Cardiac muscle cell (in vitro differentiated cells and primary cell): Measurements from ENCODE around the gene CHN2. TPM values are rescaled to one million over a fixed set of nuclear protein-coding genes. Genes with fewer than 3 reads are reported as not detected.

Experiments
- DNase-seq, 2 donors: peaks; one replicate each; pipeline versions ENCODE4 v3.0.0 to v3.0.0-alpha.2; 2010 to 2017; ENCODE audit warnings: low read depth in 1 of 2, low spot score in 1 of 2
- H3K27ac ChIP-seq: fragments of 200-600 bp; sonication (generic); 2 replicates; pipeline ENCODE4 v1.5.1; 2016
- H3K27me3 ChIP-seq: fragments of 200-600 bp; sonication (generic); 2 replicates; pipeline ENCODE4 v1.6.0; 2016; ENCODE audit warnings: control low read depth
- H3K36me3 ChIP-seq: fragments of 200-600 bp; sonication (generic); 2 replicates; pipeline ENCODE4 v1.5.1; 2016; ENCODE audit warnings: control low read depth
- H3K4me1 ChIP-seq: fragments of 200-600 bp; sonication (generic); 2 replicates; pipeline ENCODE4 v1.8.1; 2017; ENCODE audit warnings: low read depth, mild to moderate bottlenecking, mixed run types
- H3K4me3 ChIP-seq: fragments of 200-600 bp; sonication (generic); 2 replicates; pipeline ENCODE4 v1.5.1; 2016; ENCODE audit warnings: mild to moderate bottlenecking
- H3K9me3 ChIP-seq: fragments of 200-600 bp; sonication (generic); 2 replicates; pipeline ENCODE4 v1.5.1; 2017; ENCODE audit warnings: low read depth, mild to moderate bottlenecking, control low read depth
- polyA plus RNA-seq: library from polyadenylated mRNA; unstranded; fragments of >200 nt; fragmentation: Nextera tagmentation; extraction: Ambion mirVana; gene quantifications from 2 replicates; pipeline ENCODE4 v1.2.1, GENCODE V29; 2016
- total RNA-seq: library from RNA; depleted of rRNA; stranded (reverse); fragments of >200 nt; gene quantifications from 2 replicates; pipeline ENCODE4 v1.2.3, GENCODE V29; 2016
- TF ChIP-seq, protein P1 (sequence below): IDR thresholded peaks from 2 replicates; pipeline ENCODE4 v1.5.1; 2012; ENCODE audit warnings: low read depth, mild to moderate bottlenecking, low read length

CHN2 gene
- total and polyA plus RNA-seq, 2 experiments from 2014 or later: 16.0 to 30.5 TPM

DNA sequence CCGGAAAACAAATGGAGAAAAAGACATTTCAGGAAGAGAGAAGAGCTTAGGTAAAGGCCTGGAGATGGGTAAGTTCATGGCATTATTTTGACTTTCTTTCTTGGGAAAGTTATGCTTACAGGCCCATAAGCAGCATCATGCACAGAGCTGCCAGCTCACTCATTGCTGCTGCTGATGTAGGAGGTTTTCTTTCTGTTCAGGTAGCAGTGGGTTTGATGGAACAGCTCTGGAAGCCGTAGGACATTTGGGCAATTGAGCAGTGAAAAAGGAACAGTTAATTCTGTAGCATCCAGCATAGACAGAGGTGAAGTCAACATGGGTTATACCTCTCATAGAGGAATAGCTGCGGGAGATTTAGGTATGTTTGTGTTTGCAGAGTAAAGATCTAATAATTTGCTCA is 3.3 kb downstream of the CHN2 start:
- no peaks in the 10 kb centered on the region for H3K36me3 ChIP-seq
- H3K9me3 ChIP-seq: no peaks in the 10 kb centered on the region
- no peak overlapping the region for H3K27ac ChIP-seq
- H3K4me1 ChIP-seq: no peaks in the 10 kb centered on the region
- peaks cover 52% of the 10 kb centered on the region for H3K27me3 ChIP-seq
- TF ChIP-seq, protein P1, sequence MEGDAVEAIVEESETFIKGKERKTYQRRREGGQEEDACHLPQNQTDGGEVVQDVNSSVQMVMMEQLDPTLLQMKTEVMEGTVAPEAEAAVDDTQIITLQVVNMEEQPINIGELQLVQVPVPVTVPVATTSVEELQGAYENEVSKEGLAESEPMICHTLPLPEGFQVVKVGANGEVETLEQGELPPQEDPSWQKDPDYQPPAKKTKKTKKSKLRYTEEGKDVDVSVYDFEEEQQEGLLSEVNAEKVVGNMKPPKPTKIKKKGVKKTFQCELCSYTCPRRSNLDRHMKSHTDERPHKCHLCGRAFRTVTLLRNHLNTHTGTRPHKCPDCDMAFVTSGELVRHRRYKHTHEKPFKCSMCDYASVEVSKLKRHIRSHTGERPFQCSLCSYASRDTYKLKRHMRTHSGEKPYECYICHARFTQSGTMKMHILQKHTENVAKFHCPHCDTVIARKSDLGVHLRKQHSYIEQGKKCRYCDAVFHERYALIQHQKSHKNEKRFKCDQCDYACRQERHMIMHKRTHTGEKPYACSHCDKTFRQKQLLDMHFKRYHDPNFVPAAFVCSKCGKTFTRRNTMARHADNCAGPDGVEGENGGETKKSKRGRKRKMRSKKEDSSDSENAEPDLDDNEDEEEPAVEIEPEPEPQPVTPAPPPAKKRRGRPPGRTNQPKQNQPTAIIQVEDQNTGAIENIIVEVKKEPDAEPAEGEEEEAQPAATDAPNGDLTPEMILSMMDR: no peak
- no peak for DNase-seq
- H3K4me3 ChIP-seq: no peak overlapping the region

- no peak overlapping the region for H3K4me3 ChIP-seq
- no peaks in the 10 kb centered on the region for H3K9me3 ChIP-seq
- DNase-seq: no peak
- H3K4me1 ChIP-seq: no peaks in the 10 kb centered on the region
- no peak overlapping the region for H3K27ac ChIP-seq
- no peaks in the 10 kb centered on the region for H3K36me3 ChIP-seq
- H3K27me3 ChIP-seq: peaks cover 35% of the 10 kb centered on the region
- TF ChIP-seq, protein P1: no peak
Observed at GRCh38 chr7:29199776-29200175, 5.2 kb downstream of the CHN2 start.

- Histone ChIP-seq H3K4me3 (no peak overlapping the region), H3K9me3 (no peaks in the 10 kb centered on the region), H3K4me1 (no peaks in the 10 kb centered on the region), H3K36me3 (no peaks in the 10 kb centered on the region), H3K27ac (no peak overlapping the region), H3K27me3 (peaks cover 6% of the 10 kb centered on the region)
- TF ChIP-seq, protein P1: no peak
- no peak for DNase-seq
Observed at GRCh38 chr7:29202651-29203069, 8.1 kb downstream of the CHN2 start.

DNA sequence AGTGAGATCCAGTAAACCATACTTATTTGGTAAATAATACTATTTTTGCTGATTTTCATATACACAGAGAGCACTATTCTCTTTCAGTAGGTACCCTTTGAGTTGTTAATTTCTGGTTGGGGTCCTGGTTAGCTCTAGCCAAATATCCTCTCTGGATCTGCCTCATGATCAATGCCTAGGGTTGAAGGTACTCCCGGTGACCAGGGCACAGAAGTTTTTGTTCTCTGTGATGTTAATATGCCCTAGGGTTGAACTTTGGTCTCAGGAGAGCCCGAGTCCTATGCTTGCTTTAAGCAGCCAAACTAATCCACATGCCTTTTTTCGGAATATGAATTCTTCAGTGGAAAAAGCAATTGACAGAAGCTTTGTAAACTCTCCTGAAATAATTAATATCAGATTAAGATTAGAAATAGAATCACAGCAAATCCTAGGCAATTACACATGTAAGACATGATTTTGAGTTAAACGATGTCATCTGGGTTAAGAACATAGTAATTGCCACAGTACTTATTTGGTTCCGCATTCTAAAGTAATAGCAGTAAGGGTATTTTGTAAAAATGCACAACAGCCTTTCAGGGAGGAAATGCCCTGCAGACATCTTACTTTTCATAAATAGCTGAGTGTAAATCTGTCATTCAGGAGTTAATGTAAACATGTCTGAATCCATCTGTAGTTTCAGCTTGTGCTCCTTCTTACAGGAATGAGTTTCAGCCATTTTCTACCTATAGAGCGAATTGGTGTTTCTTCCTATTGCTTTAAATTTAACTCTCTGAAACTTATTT is 10.1 kb downstream of the CHN2 start:
- H3K36me3 ChIP-seq: no peaks in the 10 kb centered on the region
- TF ChIP-seq, protein P1: no peak
- no peaks in the 10 kb centered on the region for H3K27me3 ChIP-seq
- H3K9me3 ChIP-seq: no peaks in the 10 kb centered on the region
- DNase-seq: no peak
- H3K27ac ChIP-seq: no peak overlapping the region
- no peaks in the 10 kb centered on the region for H3K4me1 ChIP-seq
- no peak overlapping the region for H3K4me3 ChIP-seq

GRCh38 chr7:29207162-29207801 is 12.7 kb downstream of the CHN2 start:
- Histone ChIP-seq H3K27me3 (no peaks in the 10 kb centered on the region), H3K4me3 (no peak overlapping the region), H3K9me3 (no peaks in the 10 kb centered on the region), H3K4me1 (no peaks in the 10 kb centered on the region), H3K36me3 (no peaks in the 10 kb centered on the region), H3K27ac (no peak overlapping the region)
- DNase-seq: peak in 1 of 2 donors; percentile 20
- TF ChIP-seq, protein P1: no peak
